IPS-15b (cell line): ENCODE measurements around the gene GPBP1.

Source experiments
- H3K27me3 ChIP-seq: one replicate; pipeline ENCODE4 v1.6.1; 2013; ENCODE audit warnings: low read length; ENCODE audit not compliant: control insufficient read depth, insufficient read depth
- H3K36me3 ChIP-seq: one replicate; pipeline ENCODE4 v1.6.1; 2013; ENCODE audit warnings: low read length; ENCODE audit not compliant: control insufficient read depth, insufficient read depth
- H3K4me1 ChIP-seq: one replicate; pipeline ENCODE4 v1.6.1; 2013; ENCODE audit warnings: mild to moderate bottlenecking, low read length; ENCODE audit not compliant: control insufficient read depth, insufficient read depth
- H3K4me3 ChIP-seq: one replicate; pipeline ENCODE4 v1.5.1; 2013; ENCODE audit warnings: low read depth, low read length
- H3K9ac ChIP-seq: one replicate; pipeline ENCODE4 v1.6.1; 2013; ENCODE audit warnings: low read depth, mild to moderate bottlenecking, low read length
- H3K9me3 ChIP-seq: one replicate; pipeline ENCODE4 v1.6.1; 2013; ENCODE audit warnings: mild to moderate bottlenecking, low read length; ENCODE audit not compliant: control insufficient read depth, insufficient read depth

The GPBP1 gene

GRCh38 chr5:57221049-57221568 lies 47.2 kb downstream of the GPBP1 start:
- H3K27me3 ChIP-seq, result no peaks in the 10 kb centered on the region
- no peaks in the 10 kb centered on the region for H3K36me3 ChIP-seq
- no peaks in the 10 kb centered on the region for H3K9me3 ChIP-seq
- H3K4me1 ChIP-seq, result no peaks in the 10 kb centered on the region
- H3K9ac ChIP-seq, result no peak overlapping the region
- H3K4me3 ChIP-seq, result no peak overlapping the region

- no peaks in the 10 kb centered on the region for H3K27me3 ChIP-seq
These were observed 51.7 kb downstream of the GPBP1 start for GRCh38 chr5:57225553-57225952.

GRCh38 chr5:57229313-57229712 lies 55.5 kb downstream of the GPBP1 start:
- Histone ChIP-seq H3K9me3 (no peaks in the 10 kb centered on the region), H3K4me1 (no peaks in the 10 kb centered on the region), H3K4me3 (no peak overlapping the region), H3K9ac (no peak overlapping the region), H3K27me3 (no peaks in the 10 kb centered on the region), H3K36me3 (peaks cover 5% of the 10 kb centered on the region)

More at GRCh38 chr5:57225553-57225952, 51.7 kb downstream of the GPBP1 start:
- no peak overlapping the region for H3K4me3 ChIP-seq
- H3K4me1 ChIP-seq, result no peaks in the 10 kb centered on the region
- no peaks in the 10 kb centered on the region for H3K9me3 ChIP-seq
- no peaks in the 10 kb centered on the region for H3K36me3 ChIP-seq
- H3K9ac ChIP-seq, result no peak overlapping the region

- no peaks in the 10 kb centered on the region for H3K27me3 ChIP-seq
- no peaks in the 10 kb centered on the region for H3K9me3 ChIP-seq
- peaks cover 5% of the 10 kb centered on the region for H3K36me3 ChIP-seq
- H3K9ac ChIP-seq, result no peak overlapping the region
- H3K4me3 ChIP-seq, result no peak overlapping the region
- H3K4me1 ChIP-seq, result peaks cover 4% of the 10 kb centered on the region
These were observed 57.7 kb downstream of the GPBP1 start for GRCh38 chr5:57231607-57232006.

- Histone ChIP-seq H3K9me3 (no peaks in the 10 kb centered on the region), H3K27me3 (no peaks in the 10 kb centered on the region), H3K9ac (no peak overlapping the region), H3K4me1 (peaks cover 4% of the 10 kb centered on the region), H3K4me3 (no peak overlapping the region), H3K36me3 (peaks cover 5% of the 10 kb centered on the region)
These were observed 58.6 kb downstream of the GPBP1 start for GRCh38 chr5:57232293-57233033.

GRCh38 chr5:57243286-57244137 lies 69.7 kb downstream of the GPBP1 start:
- Histone ChIP-seq H3K36me3 (peaks cover 10% of the 10 kb centered on the region), H3K27me3 (no peaks in the 10 kb centered on the region), H3K4me3 (no peak overlapping the region), H3K4me1 (no peaks in the 10 kb centered on the region), H3K9ac (no peak overlapping the region), H3K9me3 (no peaks in the 10 kb centered on the region)

- Histone ChIP-seq H3K9ac (no peak overlapping the region), H3K27me3 (no peaks in the 10 kb centered on the region), H3K9me3 (no peaks in the 10 kb centered on the region), H3K4me1 (no peaks in the 10 kb centered on the region), H3K4me3 (no peak overlapping the region), H3K36me3 (peaks cover 10% of the 10 kb centered on the region)
These were observed 70.5 kb downstream of the GPBP1 start for GRCh38 chr5:57244331-57244730.

- Histone ChIP-seq H3K27me3 (no peaks in the 10 kb centered on the region), H3K36me3 (peaks cover 12% of the 10 kb centered on the region), H3K9me3 (no peaks in the 10 kb centered on the region), H3K9ac (no peak overlapping the region), H3K4me3 (no peak overlapping the region), H3K4me1 (no peaks in the 10 kb centered on the region)
These were observed 72.6 kb downstream of the GPBP1 start for GRCh38 chr5:57246426-57246825.

- Histone ChIP-seq H3K4me3 (no peak overlapping the region), H3K4me1 (no peaks in the 10 kb centered on the region), H3K9ac (no peak overlapping the region), H3K9me3 (no peaks in the 10 kb centered on the region), H3K27me3 (no peaks in the 10 kb centered on the region), H3K36me3 (peaks cover 14% of the 10 kb centered on the region)
These were observed 73.9 kb downstream of the GPBP1 start for GRCh38 chr5:57247765-57248164.

GRCh38 chr5:57249265-57249874 lies 75.5 kb downstream of the GPBP1 start:
- Histone ChIP-seq H3K4me1 (no peaks in the 10 kb centered on the region), H3K9me3 (no peaks in the 10 kb centered on the region), H3K36me3 (peaks cover 16% of the 10 kb centered on the region), H3K9ac (no peak overlapping the region), H3K27me3 (no peaks in the 10 kb centered on the region), H3K4me3 (no peak overlapping the region)

- H3K36me3 ChIP-seq, result peaks cover 6% of the 10 kb centered on the region
- H3K27me3 ChIP-seq, result no peaks in the 10 kb centered on the region
- no peak overlapping the region for H3K4me3 ChIP-seq
- no peaks in the 10 kb centered on the region for H3K9me3 ChIP-seq
- H3K9ac ChIP-seq, result no peak overlapping the region
- no peaks in the 10 kb centered on the region for H3K4me1 ChIP-seq
These were observed 84.2 kb downstream of the GPBP1 start for GRCh38 chr5:57258052-57258451.
